ENCODE results near the gene CKAP5.

- TF ChIP-seq CTCF (conservative IDR thresholded peaks at IDR 0.05) (no peak), ZFX (IDR thresholded peaks at IDR 0.05) (no peak)
Observed at GRCh38 chr11:46865340-46865739, 19.3 kb upstream of the CKAP5 start.
